Measurements from ENCODE around the gene ETF1.

- TF ChIP-seq CTCF (IDR thresholded peaks at IDR 0.05): no peak
- no peak for TF ChIP-seq POLR2A (IDR thresholded peaks at IDR 0.05)
- no peak for TF ChIP-seq EP300 (IDR thresholded peaks at IDR 0.05)
Observed at GRCh38 chr5:138489683-138490061, 53.4 kb downstream of the ETF1 start.
